Activated naive CD4-positive, alpha-beta T cell treated with anti-CD3 and anti-CD28 coated beads for 36 hours (primary cell): ENCODE measurements around the gene SNAP47. TPM values are rescaled to one million over a fixed set of nuclear protein-coding genes. Genes with fewer than 3 reads are reported as not detected.

ENCODE experiments used
- CTCF ChIA-PET: fragments of 350-600 bp; sonication (Branson Sonifier 250); formaldehyde crosslinking; loops from one replicate; lab custom pipeline; 2021; ENCODE audit warnings: antibody characterized with exemption; lab: Charles Lee
- DNase-seq: peaks from one replicate; pipeline ENCODE4 v3.0.0-alpha.2; 2020
- H3K27ac Mint-ChIP-seq: one replicate; pipeline ENCODE4 v1.8.0; 2021; ENCODE audit warnings: mild to moderate bottlenecking, mixed read lengths
- H3K27me3 Mint-ChIP-seq: one replicate; pipeline ENCODE4 v1.8.0; 2021; ENCODE audit warnings: low read depth, mixed read lengths
- H3K36me3 Mint-ChIP-seq: one replicate; pipeline ENCODE4 v1.8.0; 2021; ENCODE audit warnings: low read depth, mixed read lengths
- H3K4me1 Mint-ChIP-seq: one replicate; pipeline ENCODE4 v1.8.0; 2021; ENCODE audit warnings: low read depth, mixed read lengths
- H3K4me3 Mint-ChIP-seq: one replicate; pipeline ENCODE4 v1.8.0; 2021; ENCODE audit warnings: mild to moderate bottlenecking, moderate library complexity, mixed read lengths
- H3K9me3 Mint-ChIP-seq: one replicate; pipeline ENCODE4 v1.8.0; 2021; ENCODE audit warnings: mixed read lengths
- intact Hi-C: fragments of 100-400 bp; cut with micrococcal nuclease; formaldehyde crosslinking; loops from one replicate; pipeline ENCODE4 v1.15.1; 2023
- total RNA-seq, 2 experiments: library from RNA; stranded (reverse); gene quantifications; one replicate each; pipeline ENCODE4 v1.2.3, GENCODE V29; 2021

SNAP47 gene
- total RNA-seq, 2 experiments from 2014 or later: 18.7 to 23.0 TPM

GRCh38 chr1:227805606-227806197, 70.5 kb downstream of the SNAP47 start:
- DNase-seq: no peak
- CTCF ChIA-PET: no interaction called here
- intact Hi-C loops: loop anchor here (5.0 kb wide), 1 partner anchor 67 kb away; no protein-coding TSS in a partner anchor
- Mint-ChIP-seq H3K4me3 (no peak overlapping the region), H3K27me3 (peaks cover 2% of the 10 kb centered on the region), H3K27ac (no peak overlapping the region), H3K9me3 (peaks cover 9% of the 10 kb centered on the region), H3K4me1 (peaks cover 9% of the 10 kb centered on the region), H3K36me3 (no peaks in the 10 kb centered on the region)

GRCh38 chr1:227808566-227808965, 73.3 kb downstream of the SNAP47 start:
- intact Hi-C loops: loop anchor here (5.0 kb wide), 1 partner anchor 64 kb away; no protein-coding TSS in a partner anchor
- peaks cover 9% of the 10 kb centered on the region for H3K4me1 Mint-ChIP-seq
- no peak overlapping the region for H3K4me3 Mint-ChIP-seq
- peaks cover 19% of the 10 kb centered on the region for H3K9me3 Mint-ChIP-seq
- H3K27me3 Mint-ChIP-seq: peaks cover 2% of the 10 kb centered on the region
- no peak overlapping the region for H3K27ac Mint-ChIP-seq
- CTCF ChIA-PET: no interaction called here
- peaks cover 1% of the 10 kb centered on the region for H3K36me3 Mint-ChIP-seq
- DNase-seq: no peak

GRCh38 chr1:227809026-227809425, 73.8 kb downstream of the SNAP47 start:
- H3K4me1 Mint-ChIP-seq: peaks cover 9% of the 10 kb centered on the region
- intact Hi-C loops: loop anchor here (5.0 kb wide), 1 partner anchor 63 kb away; no protein-coding TSS in a partner anchor
- H3K27me3 Mint-ChIP-seq: peaks cover 2% of the 10 kb centered on the region
- no peak overlapping the region for H3K27ac Mint-ChIP-seq
- CTCF ChIA-PET: no interaction called here
- H3K4me3 Mint-ChIP-seq: no peak overlapping the region
- no peak for DNase-seq
- H3K36me3 Mint-ChIP-seq: peaks cover 1% of the 10 kb centered on the region
- H3K9me3 Mint-ChIP-seq: peaks cover 22% of the 10 kb centered on the region

GRCh38 chr1:227813962-227814361, 78.7 kb downstream of the SNAP47 start:
- Mint-ChIP-seq H3K36me3 (peaks cover 6% of the 10 kb centered on the region), H3K27me3 (no peaks in the 10 kb centered on the region), H3K4me3 (no peak overlapping the region), H3K4me1 (peaks cover 4% of the 10 kb centered on the region), H3K9me3 (peaks cover 24% of the 10 kb centered on the region), H3K27ac (no peak overlapping the region)
- CTCF ChIA-PET: no interaction called here
- no peak for DNase-seq
- intact Hi-C loops: no loop called here

GRCh38 chr1:227815468-227816409, 80.5 kb downstream of the SNAP47 start, which contains the start of gene PRSS38:
Gene PRSS38, plus strand, starts transcription at chr1:227815675. Its CDS starts 42 bp downstream, at chr1:227815717.
- intact Hi-C loops: no loop called here
- no peak within 1 kb of the TSS for H3K27ac Mint-ChIP-seq
- no peaks in the 10 kb centered on the region for H3K27me3 Mint-ChIP-seq
- no peaks in the 10 kb centered on the region for H3K4me1 Mint-ChIP-seq
- H3K36me3 Mint-ChIP-seq: peaks cover 6% of the 10 kb centered on the region
- no peak for DNase-seq
- CTCF ChIA-PET: no interaction called here
- peaks cover 21% of the 10 kb centered on the region for H3K9me3 Mint-ChIP-seq
- no peak within 1 kb of the TSS for H3K4me3 Mint-ChIP-seq

- no peaks in the 10 kb centered on the region for H3K4me1 Mint-ChIP-seq
- H3K9me3 Mint-ChIP-seq: peaks cover 28% of the 10 kb centered on the region
- no peak overlapping the region for H3K4me3 Mint-ChIP-seq
- intact Hi-C loops: no loop called here
- DNase-seq: no peak
- CTCF ChIA-PET: no interaction called here
- no peaks in the 10 kb centered on the region for H3K27me3 Mint-ChIP-seq
- H3K36me3 Mint-ChIP-seq: peaks cover 6% of the 10 kb centered on the region
- H3K27ac Mint-ChIP-seq: no peak overlapping the region
These were observed 81.7 kb downstream of the SNAP47 start for GRCh38 chr1:227816750-227817446.

- no peak for DNase-seq
- Mint-ChIP-seq H3K4me3 (no peak overlapping the region), H3K27me3 (peaks cover 2% of the 10 kb centered on the region), H3K27ac (no peak overlapping the region), H3K9me3 (peaks cover 14% of the 10 kb centered on the region), H3K4me1 (peaks cover 8% of the 10 kb centered on the region), H3K36me3 (no peaks in the 10 kb centered on the region)
- intact Hi-C loops: no loop called here
- CTCF ChIA-PET: no interaction called here
These were observed 88.3 kb downstream of the SNAP47 start for GRCh38 chr1:227823537-227823936.

GRCh38 chr1:227824204-227824603, 89.0 kb downstream of the SNAP47 start:
- H3K27me3 Mint-ChIP-seq: peaks cover 2% of the 10 kb centered on the region
- peaks cover 8% of the 10 kb centered on the region for H3K4me1 Mint-ChIP-seq
- no peak overlapping the region for H3K4me3 Mint-ChIP-seq
- CTCF ChIA-PET: no interaction called here
- H3K27ac Mint-ChIP-seq: no peak overlapping the region
- no peak for DNase-seq
- intact Hi-C loops: no loop called here
- peaks cover 2% of the 10 kb centered on the region for H3K36me3 Mint-ChIP-seq
- H3K9me3 Mint-ChIP-seq: peaks cover 18% of the 10 kb centered on the region

GRCh38 chr1:227828786-227829185, 93.6 kb downstream of the SNAP47 start:
- Mint-ChIP-seq H3K9me3 (peaks cover 11% of the 10 kb centered on the region), H3K36me3 (peaks cover 3% of the 10 kb centered on the region), H3K27me3 (peaks cover 2% of the 10 kb centered on the region), H3K4me1 (peaks cover 8% of the 10 kb centered on the region), H3K27ac (no peak overlapping the region), H3K4me3 (no peak overlapping the region)
- DNase-seq: no peak
- intact Hi-C loops: no loop called here
- CTCF ChIA-PET: no interaction called here

Other genes with a start within 250 kb of the SNAP47 start
- gene ZNF678, start 171.9 kb upstream of the SNAP47 start, total RNA-seq: 1 to 10 TPM; 9.5 TPM
- 10 to 100 TPM; 11.3 to 11.7 TPM for gene JMJD4, start 133 bp upstream of the SNAP47 start, total RNA-seq
- not detected for gene PRSS38, start 80.2 kb downstream of the SNAP47 start, total RNA-seq
- gene WNT9A, start 212.5 kb downstream of the SNAP47 start, total RNA-seq: not detected